GM12891 (cell line): ENCODE data around the gene RNF11.

Experiments used
- DNase-seq: peaks from one replicate; pipeline ENCODE4 v3.0.0; 2011; ENCODE audit warnings: low spot score; ENCODE audit not compliant: insufficient read length
- FAIRE-seq: peaks from 2 replicates; lab custom pipeline; 2011; peaks lifted over from hg19 to GRCh38; lab: Jason Lieb, UNC
- PAX5 ChIP-seq: IDR thresholded peaks from 2 replicates; pipeline ENCODE4 v1.6.1; 2011; ENCODE audit warnings: low read length, moderate library complexity, mild to moderate bottlenecking; ENCODE audit not compliant: insufficient read depth, severe bottlenecking
- POLR2A ChIP-seq: IDR thresholded peaks from 2 replicates; pipeline ENCODE4 v1.6.1; 2011; ENCODE audit warnings: low read depth, low read length, control low read depth
- POLR2AphosphoS5 ChIP-seq: IDR thresholded peaks from 2 replicates; pipeline ENCODE4 v1.6.1; 2011; ENCODE audit warnings: low read depth, low read length, control low read depth
- POU2F2 ChIP-seq: IDR thresholded peaks from 2 replicates; pipeline ENCODE4 v1.6.1; 2011; ENCODE audit warnings: low read depth, mild to moderate bottlenecking, control low read depth, low read length, moderate library complexity
- SPI1 ChIP-seq: IDR thresholded peaks from 2 replicates; pipeline ENCODE4 v1.6.1; 2011; ENCODE audit warnings: low read depth, low read length, control low read depth
- TAF1 ChIP-seq: IDR thresholded peaks from 2 replicates; pipeline ENCODE4 v1.6.1; 2011; ENCODE audit warnings: low read depth, low read length, control low read depth

Gene RNF11

DNA sequence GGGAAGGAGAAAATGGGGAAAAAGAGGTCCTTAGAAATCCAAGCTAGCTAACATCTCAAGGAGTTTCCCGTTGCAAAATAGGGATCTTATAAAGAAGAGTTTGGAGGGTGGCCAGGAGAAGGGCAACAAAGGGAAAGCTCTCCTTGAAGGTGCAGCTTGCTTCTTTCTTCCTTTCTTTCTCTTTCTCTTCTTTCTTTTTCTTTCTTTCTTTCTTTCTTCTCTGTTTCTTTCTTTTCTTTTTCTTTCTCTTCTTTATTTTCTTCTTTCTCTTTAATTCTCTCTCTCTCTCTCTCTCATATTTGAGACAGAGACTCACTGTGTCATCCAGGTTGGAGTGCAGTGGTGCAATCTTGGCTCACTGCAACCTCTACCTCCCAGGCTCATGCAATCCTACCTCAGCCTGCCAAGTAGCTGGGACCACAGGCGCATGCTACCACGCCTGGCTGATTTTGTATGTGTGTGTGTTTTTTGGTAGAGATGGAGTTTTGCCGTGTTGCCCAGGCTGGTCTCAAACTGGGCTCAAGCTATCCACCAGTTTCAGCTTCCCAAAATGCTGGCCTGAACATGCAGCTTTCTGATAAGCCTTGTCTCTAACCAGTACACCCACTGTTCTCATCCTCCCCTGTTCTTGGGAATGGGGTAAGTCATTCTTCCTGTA is 44.4 kb downstream of the RNF11 start:
- no peak for DNase-seq
- TF ChIP-seq POLR2A = no peak
- TF ChIP-seq POU2F2 = no peak
- no peak for TF ChIP-seq PAX5
- no peak for TF ChIP-seq TAF1
- TF ChIP-seq SPI1 = no peak
- no peak for TF ChIP-seq POLR2AphosphoS5

GRCh38 chr1:51281807-51282206 is 45.7 kb downstream of the RNF11 start:
- DNase-seq = no peak
- TF ChIP-seq PAX5 (no peak), POU2F2 (no peak), TAF1 (no peak), POLR2AphosphoS5 (no peak), POLR2A (no peak), SPI1 (no peak)
- FAIRE-seq = no peak

More for the DNA sequence above, 44.4 kb downstream of the RNF11 start:
- no peak for FAIRE-seq

- DNase-seq (no peak), FAIRE-seq (no peak)
- no peak for TF ChIP-seq POU2F2
- no peak for TF ChIP-seq POLR2A
- no peak for TF ChIP-seq PAX5
- TF ChIP-seq POLR2AphosphoS5 = no peak
- no peak for TF ChIP-seq TAF1
- no peak for TF ChIP-seq SPI1
These were observed 46.5 kb downstream of the RNF11 start for GRCh38 chr1:51282605-51283004.

- no peak for DNase-seq
- no peak for TF ChIP-seq POU2F2
- TF ChIP-seq POLR2A = no peak
- TF ChIP-seq TAF1 = no peak
- no peak for TF ChIP-seq PAX5
- no peak for TF ChIP-seq POLR2AphosphoS5
- TF ChIP-seq SPI1 = no peak
- no peak for FAIRE-seq
These were observed 47.9 kb downstream of the RNF11 start for GRCh38 chr1:51283979-51284378.

DNA sequence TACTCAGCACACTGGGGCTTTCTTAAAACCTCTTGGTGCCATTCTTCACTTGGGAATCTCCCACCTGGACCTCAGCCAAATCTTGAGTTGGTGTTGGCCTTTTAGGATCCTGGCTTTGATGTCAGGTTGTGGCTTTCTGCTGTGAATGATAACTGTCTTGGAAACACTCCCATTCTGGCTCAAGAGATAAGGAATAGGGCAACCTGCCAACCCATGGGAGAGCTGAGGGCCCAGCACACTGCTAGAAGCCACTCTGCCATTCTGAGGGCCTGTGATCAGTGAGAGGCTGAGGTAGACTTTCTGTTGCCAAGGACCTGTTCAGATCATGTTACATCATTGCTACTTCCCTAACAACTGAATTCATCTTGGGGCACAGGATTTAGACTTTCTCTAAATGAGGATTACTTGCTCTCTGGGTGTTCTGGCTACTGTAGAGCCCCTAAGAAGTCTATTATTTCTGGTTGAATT is 48.4 kb downstream of the RNF11 start:
- peak; percentile 40 for FAIRE-seq
- TF ChIP-seq SPI1 = peak; percentile 43
- TF ChIP-seq POLR2A = no peak
- no peak for DNase-seq

DNA sequence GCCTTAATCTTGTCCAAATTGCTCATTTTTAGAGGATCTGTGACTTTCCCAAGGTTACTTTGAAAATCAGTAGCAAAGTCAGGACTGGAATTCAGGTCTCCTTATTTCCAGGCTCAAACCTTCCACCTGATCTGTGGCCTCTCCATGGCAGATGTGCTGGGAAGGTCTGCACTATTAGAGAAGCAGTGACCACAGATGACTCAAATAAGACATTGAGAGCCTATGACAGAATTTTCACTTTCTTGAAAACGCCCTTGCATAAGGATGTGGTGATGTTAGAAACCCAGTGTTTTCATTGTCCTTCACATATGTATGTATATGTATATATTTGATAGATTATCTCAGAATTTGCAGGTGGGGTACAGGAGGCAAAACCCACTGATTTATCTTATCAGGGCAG is 49.0 kb downstream of the RNF11 start:
- TF ChIP-seq POLR2A = no peak
- TF ChIP-seq SPI1 = no peak
- TF ChIP-seq TAF1 = no peak
- TF ChIP-seq POLR2AphosphoS5 = no peak
- TF ChIP-seq POU2F2 = no peak
- TF ChIP-seq PAX5 = no peak
- FAIRE-seq (no peak), DNase-seq (no peak)

GRCh38 chr1:51287966-51288365 is 51.9 kb downstream of the RNF11 start:
- no peak for DNase-seq
- FAIRE-seq = no peak
- TF ChIP-seq PAX5 (no peak), POLR2AphosphoS5 (no peak), SPI1 (no peak), POLR2A (no peak), POU2F2 (no peak), TAF1 (no peak)

DNA sequence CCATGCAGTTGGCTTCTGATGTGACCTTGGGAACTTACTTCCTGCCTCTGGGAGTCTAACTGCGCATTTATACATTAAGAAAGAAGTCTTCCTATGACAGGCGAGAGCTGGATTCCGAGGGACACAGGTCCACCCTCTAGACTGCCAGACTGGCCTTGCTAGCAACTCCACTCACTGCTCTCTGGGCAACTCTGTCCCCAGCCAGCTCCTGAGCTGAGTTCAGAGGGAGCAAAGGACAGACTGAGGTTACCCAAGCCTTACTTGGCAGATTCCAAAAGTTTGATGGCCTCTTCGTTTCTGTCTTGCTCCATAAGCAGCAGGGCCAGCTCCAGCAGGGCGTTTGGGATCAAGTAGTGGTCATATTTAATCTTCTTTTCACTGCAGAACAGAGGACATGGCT is 52.5 kb downstream of the RNF11 start:
- DNase-seq (no peak), FAIRE-seq (no peak)
- TF ChIP-seq POU2F2 (no peak), POLR2A (no peak), POLR2AphosphoS5 (no peak), TAF1 (no peak)

DNA sequence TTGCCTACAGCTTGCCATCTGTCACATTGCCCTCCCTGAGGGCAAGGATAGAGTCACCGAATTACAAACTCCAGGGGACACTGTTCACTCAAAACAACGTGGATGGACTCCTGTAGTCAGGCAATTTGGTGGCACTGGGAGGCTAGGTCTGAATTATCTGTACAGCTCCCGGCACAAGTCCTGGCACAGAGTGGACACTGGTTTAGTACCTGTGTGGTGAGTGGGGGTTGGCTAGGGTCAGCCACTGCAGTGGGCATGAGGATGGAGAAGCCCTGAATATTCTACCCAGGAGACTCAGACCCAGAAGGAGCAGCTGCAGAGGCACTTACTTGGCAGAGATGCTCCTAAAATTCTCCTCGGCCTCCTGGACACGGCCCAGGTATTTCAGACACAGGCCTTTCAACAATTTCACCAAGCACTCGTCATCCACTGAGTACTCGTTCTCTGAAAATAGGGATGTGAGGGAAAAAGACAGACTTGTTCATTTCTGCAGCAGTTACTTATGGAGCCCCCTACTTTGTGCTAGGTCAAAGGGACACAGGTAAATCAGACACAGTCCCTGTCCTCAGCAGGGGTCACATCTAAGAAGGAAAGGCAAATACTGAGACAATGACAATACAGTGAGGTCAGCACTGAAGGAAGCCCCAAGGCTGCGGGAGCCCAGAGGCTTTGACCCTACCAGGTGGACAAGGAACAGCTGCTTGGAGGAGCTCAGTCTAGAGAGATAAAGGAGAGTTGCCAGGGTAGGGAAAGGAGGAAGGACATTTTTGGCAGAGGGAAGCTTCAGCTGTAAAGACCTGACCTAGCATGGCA is 53.8 kb downstream of the RNF11 start:
- TF ChIP-seq POLR2A (no peak), POU2F2 (no peak), SPI1 (no peak), POLR2AphosphoS5 (no peak), TAF1 (no peak), PAX5 (no peak)
- DNase-seq = no peak
- FAIRE-seq = no peak
